Measurements from ENCODE around the gene OTOG.

DNA sequence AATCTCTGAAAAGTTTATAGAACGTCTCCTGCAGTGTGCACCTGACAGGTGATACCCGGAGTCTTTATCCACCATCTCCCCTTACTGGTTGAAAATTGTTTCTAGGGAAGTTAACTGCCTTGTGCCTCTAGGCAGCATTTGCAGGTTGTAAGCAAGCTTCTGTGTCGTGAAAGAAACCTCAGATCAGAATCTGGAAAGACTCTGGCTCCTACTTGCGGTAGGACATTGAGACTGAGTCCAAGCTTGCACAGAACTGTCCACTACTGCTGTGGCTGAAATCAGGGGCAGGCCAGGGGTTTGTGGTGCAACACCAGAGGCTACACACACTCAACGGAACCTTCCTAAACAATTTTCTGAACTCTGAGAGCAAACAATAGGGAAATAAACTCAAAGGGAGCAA, 137.5 kb downstream of the OTOG start:
- TF ChIP-seq CTCF (IDR thresholded peaks at IDR 0.05; ENCODE audit: borderline replicate concordance, extremely low read depth, low read length, poor library complexity, severe bottlenecking): no peak
- no peak for TF ChIP-seq EZH2 (IDR thresholded peaks at IDR 0.05; ENCODE audit: borderline replicate concordance, low read depth, low read length, severe bottlenecking)
